Endothelial cell (in vitro differentiated cells): ENCODE measurements around the gene DPCD. TPM values are rescaled to one million over a fixed set of nuclear protein-coding genes. Genes with fewer than 3 reads are reported as not detected.

ENCODE experiments used
- DNase-seq: peaks from one replicate; pipeline ENCODE4 v3.0.0; 2021; ENCODE audit warnings: low spot score
- H3K27ac Mint-ChIP-seq: one replicate; pipeline ENCODE4 v1.8.0; 2021; ENCODE audit warnings: mixed read lengths, inconsistent platforms; ENCODE audit not compliant: unreplicated experiment
- H3K27me3 Mint-ChIP-seq: one replicate; pipeline ENCODE4 v1.8.0; 2021; ENCODE audit warnings: mild to moderate bottlenecking, moderate library complexity, mixed read lengths, inconsistent platforms; ENCODE audit not compliant: unreplicated experiment
- H3K36me3 Mint-ChIP-seq: one replicate; pipeline ENCODE4 v1.8.0; 2021; ENCODE audit warnings: mild to moderate bottlenecking, low read depth, mixed read lengths, inconsistent platforms; ENCODE audit not compliant: unreplicated experiment
- H3K4me1 Mint-ChIP-seq: one replicate; pipeline ENCODE4 v1.8.0; 2021; ENCODE audit warnings: mild to moderate bottlenecking, mixed read lengths, inconsistent platforms; ENCODE audit not compliant: unreplicated experiment
- H3K4me3 Mint-ChIP-seq: one replicate; pipeline ENCODE4 v1.8.0; 2021; ENCODE audit warnings: mild to moderate bottlenecking, mixed read lengths, inconsistent platforms; ENCODE audit not compliant: unreplicated experiment
- H3K9me3 Mint-ChIP-seq: one replicate; pipeline ENCODE4 v1.8.0; 2021; ENCODE audit warnings: mixed read lengths, inconsistent platforms; ENCODE audit not compliant: unreplicated experiment
- total RNA-seq: library from RNA; stranded (reverse); fragmentation: NEBNext Ultra II Directional; extraction: Animal tissue kit (Norgen Biotek cat#: 25700); gene quantifications from one replicate; pipeline ENCODE4 v1.2.1, GENCODE V29; 2021; ENCODE audit not compliant: unreplicated experiment
- TF ChIP-seq, protein P1 (sequence below): fragments of 200-600 bp; sonication (generic); IDR thresholded peaks from one replicate; pipeline ENCODE4 v1.5.0; 2021; ENCODE audit warnings: antibody characterized with exemption; ENCODE audit not compliant: unreplicated experiment

DPCD gene
- total RNA-seq, 1 donor from 2014 or later: 16.7 TPM

DNA sequence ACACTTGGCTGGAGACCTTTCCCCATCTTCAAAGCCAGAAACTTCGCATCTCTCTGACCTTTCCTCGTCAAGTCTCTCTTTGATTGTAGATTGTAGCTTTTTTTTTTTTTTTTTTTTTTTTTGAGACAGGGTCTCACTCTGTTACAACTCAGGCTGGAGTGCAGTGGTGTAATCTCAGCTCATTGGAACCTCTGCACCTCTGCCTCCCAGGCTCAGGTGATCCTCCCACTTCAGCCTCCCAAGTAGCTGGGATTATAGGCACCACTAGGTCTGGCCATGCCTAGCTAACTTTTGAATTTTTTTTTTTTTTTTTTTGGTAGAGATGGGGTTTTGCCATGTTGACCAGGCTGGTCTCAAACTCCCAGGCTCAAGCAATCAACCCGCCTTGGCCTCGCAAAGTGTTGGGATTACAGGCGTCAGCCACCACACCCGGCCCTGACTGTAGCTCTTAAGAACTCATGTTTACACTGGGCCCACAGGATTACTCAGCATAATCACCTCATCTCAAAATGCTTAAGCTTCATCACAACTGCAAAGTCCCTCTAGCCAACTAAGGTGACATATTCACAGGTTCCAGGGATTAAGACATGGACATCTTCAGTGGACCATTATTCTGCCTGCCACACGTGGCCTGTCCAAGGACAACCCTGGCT, 11.8 kb upstream of the DPCD start:
- H3K36me3 Mint-ChIP-seq: peaks cover 10% of the 10 kb centered on the region
- H3K9me3 Mint-ChIP-seq: no peaks in the 10 kb centered on the region
- no peaks in the 10 kb centered on the region for H3K4me1 Mint-ChIP-seq
- H3K4me3 Mint-ChIP-seq: no peak overlapping the region
- DNase-seq: no peak
- H3K27me3 Mint-ChIP-seq: peaks cover 16% of the 10 kb centered on the region
- no peak overlapping the region for H3K27ac Mint-ChIP-seq
- TF ChIP-seq, protein P1, sequence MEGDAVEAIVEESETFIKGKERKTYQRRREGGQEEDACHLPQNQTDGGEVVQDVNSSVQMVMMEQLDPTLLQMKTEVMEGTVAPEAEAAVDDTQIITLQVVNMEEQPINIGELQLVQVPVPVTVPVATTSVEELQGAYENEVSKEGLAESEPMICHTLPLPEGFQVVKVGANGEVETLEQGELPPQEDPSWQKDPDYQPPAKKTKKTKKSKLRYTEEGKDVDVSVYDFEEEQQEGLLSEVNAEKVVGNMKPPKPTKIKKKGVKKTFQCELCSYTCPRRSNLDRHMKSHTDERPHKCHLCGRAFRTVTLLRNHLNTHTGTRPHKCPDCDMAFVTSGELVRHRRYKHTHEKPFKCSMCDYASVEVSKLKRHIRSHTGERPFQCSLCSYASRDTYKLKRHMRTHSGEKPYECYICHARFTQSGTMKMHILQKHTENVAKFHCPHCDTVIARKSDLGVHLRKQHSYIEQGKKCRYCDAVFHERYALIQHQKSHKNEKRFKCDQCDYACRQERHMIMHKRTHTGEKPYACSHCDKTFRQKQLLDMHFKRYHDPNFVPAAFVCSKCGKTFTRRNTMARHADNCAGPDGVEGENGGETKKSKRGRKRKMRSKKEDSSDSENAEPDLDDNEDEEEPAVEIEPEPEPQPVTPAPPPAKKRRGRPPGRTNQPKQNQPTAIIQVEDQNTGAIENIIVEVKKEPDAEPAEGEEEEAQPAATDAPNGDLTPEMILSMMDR: no peak

GRCh38 chr10:101577121-101577871, 10.8 kb upstream of the DPCD start:
- no peaks in the 10 kb centered on the region for H3K4me1 Mint-ChIP-seq
- H3K27ac Mint-ChIP-seq: no peak overlapping the region
- TF ChIP-seq, protein P1: no peak
- peaks cover 17% of the 10 kb centered on the region for H3K27me3 Mint-ChIP-seq
- H3K9me3 Mint-ChIP-seq: no peaks in the 10 kb centered on the region
- no peak overlapping the region for H3K4me3 Mint-ChIP-seq
- peaks cover 10% of the 10 kb centered on the region for H3K36me3 Mint-ChIP-seq
- no peak for DNase-seq

GRCh38 chr10:101578192-101578591, 9.9 kb upstream of the DPCD start:
- Mint-ChIP-seq H3K27ac (no peak overlapping the region), H3K36me3 (peaks cover 10% of the 10 kb centered on the region), H3K27me3 (peaks cover 17% of the 10 kb centered on the region), H3K4me3 (peak overlapping the region; percentile 45), H3K4me1 (no peaks in the 10 kb centered on the region), H3K9me3 (no peaks in the 10 kb centered on the region)
- no peak for DNase-seq
- TF ChIP-seq, protein P1: no peak

DNA sequence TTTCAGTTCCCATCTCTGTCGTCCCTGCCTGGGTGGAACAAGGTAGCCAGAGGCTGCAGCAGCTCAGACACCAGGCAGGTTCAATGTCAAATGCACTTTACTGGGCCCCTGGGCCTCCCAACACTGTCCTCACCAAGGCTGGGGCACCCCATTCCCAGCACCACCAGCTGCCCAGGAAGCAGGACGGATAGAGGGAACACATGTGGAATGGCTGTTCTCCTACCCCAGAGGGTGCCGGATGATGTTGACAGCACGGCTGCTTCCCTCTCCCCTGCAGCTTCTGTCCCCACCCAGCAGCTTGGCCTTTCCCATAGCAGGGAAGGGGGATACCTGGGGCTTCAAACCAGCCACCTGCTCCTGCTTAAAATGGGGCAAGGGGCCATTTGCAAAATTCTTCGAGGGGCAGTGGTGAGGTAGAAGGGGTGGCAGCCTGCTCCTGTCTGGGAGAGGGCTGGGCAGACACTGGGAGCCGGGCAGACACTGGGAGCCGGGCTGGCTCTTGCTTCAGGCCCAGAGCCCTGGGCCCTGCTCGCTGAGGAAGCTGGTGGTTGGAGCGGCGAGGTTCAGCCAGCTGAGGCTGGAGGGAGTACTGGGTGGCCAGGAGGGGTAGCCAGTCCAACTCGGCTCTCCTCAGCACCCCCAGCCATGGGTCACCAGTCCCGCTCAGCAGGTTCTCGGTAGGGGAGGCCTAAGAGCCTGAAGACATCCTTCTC, 9.2 kb upstream of the DPCD start:
- TF ChIP-seq, protein P1: no peak
- Mint-ChIP-seq H3K4me3 (peak overlapping the region; percentile 45), H3K9me3 (no peaks in the 10 kb centered on the region), H3K36me3 (peaks cover 10% of the 10 kb centered on the region), H3K27me3 (peaks cover 15% of the 10 kb centered on the region), H3K4me1 (no peaks in the 10 kb centered on the region), H3K27ac (no peak overlapping the region)
- no peak for DNase-seq
